CD4-positive, alpha-beta memory T cell (primary cell): ENCODE measurements around the gene CYB5D1. TPM values are rescaled to one million over a fixed set of nuclear protein-coding genes. Genes with fewer than 3 reads are reported as not detected.

Experiments used
- CTCF ChIA-PET: fragments of 350-600 bp; sonication (Branson Sonifier 250); formaldehyde crosslinking; loops from one replicate; lab custom pipeline; 2021; ENCODE audit warnings: inconsistent platforms; ENCODE audit not compliant: partially characterized antibody; lab: Charles Lee
- POLR2A ChIA-PET: fragments of 350-600 bp; sonication (Branson Sonifier 250); formaldehyde crosslinking; loops from one replicate; lab custom pipeline; 2021; ENCODE audit not compliant: partially characterized antibody; lab: Charles Lee
- DNase-seq, 5 donors: peaks; one replicate each; pipeline versions ENCODE4 v3.0.0 to v3.0.0-alpha.2; 2020 to 2022; ENCODE audit warnings: mixed read lengths in 1 of 5
- H3K27ac ChIP-seq: one replicate; pipeline ENCODE4 v1.7.0; 2013; ENCODE audit warnings: low read depth, low read length
- H3K27me3 ChIP-seq: 2 replicates; pipeline ENCODE4 v1.7.0; 2013; ENCODE audit warnings: mild to moderate bottlenecking, low read length, moderate library complexity; ENCODE audit not compliant: insufficient read depth
- H3K36me3 ChIP-seq: 2 replicates; pipeline ENCODE4 v1.7.0; 2013; ENCODE audit warnings: mild to moderate bottlenecking, low read length, moderate library complexity; ENCODE audit not compliant: insufficient read depth
- H3K4me1 ChIP-seq: 2 replicates; pipeline ENCODE4 v1.7.0; 2013; ENCODE audit warnings: mild to moderate bottlenecking, low read length, moderate library complexity; ENCODE audit not compliant: insufficient read depth
- H3K4me3 ChIP-seq, 2 donors: one replicate each; pipeline ENCODE4 v1.7.0; 2013; ENCODE audit warnings: low read length in 2 of 2, mild to moderate bottlenecking in 1 of 2
- H3K9me3 ChIP-seq, 2 donors: one replicate each; pipeline ENCODE4 v1.7.0; 2013; ENCODE audit warnings: low read length in 2 of 2, control low read depth in 1 of 2; ENCODE audit not compliant: control insufficient read depth in 1 of 2
- H3K27ac Mint-ChIP-seq, 7 donors: one replicate each; pipeline ENCODE4 v1.8.0; 2020 to 2021; ENCODE audit warnings: mixed read lengths in 7 of 7, mild to moderate bottlenecking in 6 of 7, inconsistent platforms in 3 of 7, moderate library complexity in 3 of 7
- H3K27me3 Mint-ChIP-seq, 2 donors: one replicate each; pipeline ENCODE4 v1.8.0; 2020 to 2021; ENCODE audit warnings: mixed read lengths in 2 of 2
- H3K36me3 Mint-ChIP-seq, 2 donors: one replicate each; pipeline ENCODE4 v1.8.0; 2020 to 2021; ENCODE audit warnings: mixed read lengths in 2 of 2, inconsistent platforms in 1 of 2, mild to moderate bottlenecking in 1 of 2
- H3K4me1 Mint-ChIP-seq, 4 donors: one replicate each; pipeline ENCODE4 v1.8.0; 2020 to 2021; ENCODE audit warnings: mixed read lengths in 4 of 4, mild to moderate bottlenecking in 1 of 4
- H3K4me3 Mint-ChIP-seq, 8 donors: one replicate each; pipeline ENCODE4 v1.8.0; 2020 to 2021; ENCODE audit warnings: mixed read lengths in 8 of 8, mild to moderate bottlenecking in 7 of 8, moderate library complexity in 6 of 8, inconsistent platforms in 3 of 8
- H3K9me3 Mint-ChIP-seq, 8 donors: one replicate each; pipeline ENCODE4 v1.8.0; 2020 to 2021; ENCODE audit warnings: mixed read lengths in 8 of 8, mild to moderate bottlenecking in 5 of 8, inconsistent platforms in 3 of 8, moderate library complexity in 1 of 8
- intact Hi-C: fragments of 100-400 bp; cut with micrococcal nuclease; formaldehyde crosslinking; loops from one replicate; pipeline ENCODE4 v1.15.1; 2023
- polyA plus RNA-seq, 2 donors: library from polyadenylated mRNA; unstranded; fragments of 300-500 nt; fragmentation: Illumina TruSeq; gene quantifications; one replicate each; pipeline ENCODE4 v1.2.3, GENCODE V29; 2021
- total RNA-seq, 2 experiments: library from RNA; stranded (reverse); gene quantifications; one replicate each; pipeline ENCODE4 v1.2.3, GENCODE V29; 2021

Gene CYB5D1
- total and polyA plus RNA-seq, 4 experiments from 2014 or later, result 5.1 to 11.4 (median 6.9) TPM

- DNase-seq, result no peak
- H3K27ac Mint-ChIP-seq, result peak overlapping the region in 3 of 7 donors; percentile 10 to 61 (median 32)
- H3K27me3 Mint-ChIP-seq, result no peaks in the 10 kb centered on the region
- H3K4me3 Mint-ChIP-seq, result no peak overlapping the region
- intact Hi-C loops, result no loop called here
- peaks cover 0 to 18% (median 12%) of the 10 kb centered on the region in 4 donors for H3K4me1 Mint-ChIP-seq
- peaks cover 13% of the 10 kb centered on the region for H3K4me1 ChIP-seq
- H3K36me3 Mint-ChIP-seq, result peaks cover 12 to 15% of the 10 kb centered on the region in 2 donors
- ChIA-PET POLR2A (interaction anchor here (1.5 kb wide), 1 partner anchor 11 kb away, joined by 3 read pairs; no protein-coding TSS in a partner anchor), CTCF (interaction anchor here (1.6 to 4.6 kb wide), 2 partner anchors 10 to 13 kb away, joined by 6 to 18 read pairs; no protein-coding TSS in a partner anchor)
- H3K27me3 ChIP-seq, result no peaks in the 10 kb centered on the region
- no peak overlapping the region for H3K4me3 ChIP-seq
- H3K9me3 ChIP-seq, result no peaks in the 10 kb centered on the region
- no peak overlapping the region for H3K27ac ChIP-seq
- no peaks in the 10 kb centered on the region for H3K9me3 Mint-ChIP-seq
- peaks cover 11% of the 10 kb centered on the region for H3K36me3 ChIP-seq
These were observed 18.1 kb downstream of the CYB5D1 start for GRCh38 chr17:7875804-7876370.

- Mint-ChIP-seq H3K36me3 (peaks cover 7 to 10% of the 10 kb centered on the region in 2 donors), H3K4me3 (no peak overlapping the region), H3K27me3 (no peaks in the 10 kb centered on the region), H3K4me1 (peaks cover 0 to 18% (median 11%) of the 10 kb centered on the region in 4 donors), H3K27ac (no peak overlapping the region), H3K9me3 (no peaks in the 10 kb centered on the region)
- Histone ChIP-seq H3K9me3 (no peaks in the 10 kb centered on the region), H3K4me3 (no peak overlapping the region), H3K36me3 (peaks cover 14% of the 10 kb centered on the region), H3K27ac (no peak overlapping the region), H3K4me1 (peaks cover 36% of the 10 kb centered on the region), H3K27me3 (no peaks in the 10 kb centered on the region)
- intact Hi-C loops, result no loop called here
- ChIA-PET POLR2A (no interaction called here), CTCF (interaction anchor here (1.2 kb wide), 2 partner anchors 10 to 20 kb away, joined by 3 read pairs; no protein-coding TSS in a partner anchor)
- no peak for DNase-seq
These were observed 20.4 kb downstream of the CYB5D1 start for GRCh38 chr17:7878234-7878633.

- intact Hi-C loops, result no loop called here
These were observed 22.5 kb downstream of the CYB5D1 start for GRCh38 chr17:7880076-7880868.

GRCh38 chr17:7881276-7882054, 23.7 kb downstream of the CYB5D1 start:
- no peak overlapping the region for H3K27ac ChIP-seq
- no peak overlapping the region for H3K4me3 ChIP-seq
- H3K27me3 ChIP-seq, result no peaks in the 10 kb centered on the region
- ChIA-PET CTCF (no interaction called here), POLR2A (no interaction called here)
- intact Hi-C loops, result no loop called here
- Mint-ChIP-seq H3K27ac (no peak overlapping the region), H3K9me3 (no peaks in the 10 kb centered on the region), H3K27me3 (no peaks in the 10 kb centered on the region), H3K4me1 (peaks cover 4 to 11% (median 7%) of the 10 kb centered on the region in 4 donors), H3K4me3 (no peak overlapping the region), H3K36me3 (peaks cover 0 to 8% of the 10 kb centered on the region in 2 donors)
- no peak for DNase-seq
- H3K9me3 ChIP-seq, result no peaks in the 10 kb centered on the region
- peaks cover 14% of the 10 kb centered on the region for H3K36me3 ChIP-seq
- H3K4me1 ChIP-seq, result peaks cover 47% of the 10 kb centered on the region

More at GRCh38 chr17:7880076-7880868, 22.5 kb downstream of the CYB5D1 start:
- no peaks in the 10 kb centered on the region for H3K27me3 ChIP-seq
- H3K9me3 ChIP-seq, result no peaks in the 10 kb centered on the region
- Mint-ChIP-seq H3K27me3 (no peaks in the 10 kb centered on the region), H3K9me3 (no peaks in the 10 kb centered on the region), H3K27ac (no peak overlapping the region), H3K4me1 (peaks cover 6 to 13% (median 8%) of the 10 kb centered on the region in 4 donors), H3K36me3 (peaks cover 0 to 4% of the 10 kb centered on the region in 2 donors), H3K4me3 (no peak overlapping the region)
- CTCF ChIA-PET, result no interaction called here
- H3K36me3 ChIP-seq, result peaks cover 14% of the 10 kb centered on the region
- DNase-seq, result no peak
- H3K4me3 ChIP-seq, result no peak overlapping the region
- peaks cover 46% of the 10 kb centered on the region for H3K4me1 ChIP-seq
- POLR2A ChIA-PET, result interaction anchor here (1.3 to 1.4 kb wide), 2 partner anchors 9 to 46 kb away, joined by 3 to 4 read pairs; partner anchors contain the start of gene KDM6B
- H3K27ac ChIP-seq, result no peak overlapping the region

GRCh38 chr17:7882068-7882467, 24.3 kb downstream of the CYB5D1 start:
- Histone ChIP-seq H3K9me3 (no peaks in the 10 kb centered on the region), H3K4me3 (no peak overlapping the region), H3K27me3 (no peaks in the 10 kb centered on the region), H3K27ac (no peak overlapping the region), H3K36me3 (peaks cover 14% of the 10 kb centered on the region), H3K4me1 (peaks cover 53% of the 10 kb centered on the region)
- Mint-ChIP-seq H3K36me3 (peaks cover 0 to 11% of the 10 kb centered on the region in 2 donors), H3K9me3 (no peaks in the 10 kb centered on the region), H3K27ac (no peak overlapping the region), H3K4me1 (peaks cover 4 to 12% (median 7%) of the 10 kb centered on the region in 4 donors), H3K4me3 (no peak overlapping the region), H3K27me3 (no peaks in the 10 kb centered on the region)
- no peak for DNase-seq
- intact Hi-C loops, result no loop called here
- POLR2A ChIA-PET, result interaction anchor here (2.2 kb wide), 1 partner anchor 13 kb away, joined by 6 read pairs; no protein-coding TSS in a partner anchor
- CTCF ChIA-PET, result interaction anchor here (2.6 kb wide), 1 partner anchor 20 kb away, joined by 13 read pairs; no protein-coding TSS in a partner anchor

GRCh38 chr17:7882629-7883028, 24.8 kb downstream of the CYB5D1 start:
- CTCF ChIA-PET, result interaction anchor here (1.1 to 2.6 kb wide), 5 partner anchors 12 to 107 kb away, joined by 3 to 13 read pairs (median 5); partner anchors contain the start of gene NAA38
- Mint-ChIP-seq H3K9me3 (no peaks in the 10 kb centered on the region), H3K4me3 (no peak overlapping the region), H3K36me3 (peaks cover 0 to 9% of the 10 kb centered on the region in 2 donors), H3K4me1 (peaks cover 4 to 12% (median 6%) of the 10 kb centered on the region in 4 donors), H3K27ac (no peak overlapping the region), H3K27me3 (no peaks in the 10 kb centered on the region)
- peak overlapping the region; percentile 23 for H3K27ac ChIP-seq
- no peaks in the 10 kb centered on the region for H3K9me3 ChIP-seq
- H3K4me1 ChIP-seq, result peaks cover 54% of the 10 kb centered on the region
- intact Hi-C loops, result no loop called here
- no peak overlapping the region for H3K4me3 ChIP-seq
- DNase-seq, result no peak
- peaks cover 14% of the 10 kb centered on the region for H3K36me3 ChIP-seq
- H3K27me3 ChIP-seq, result no peaks in the 10 kb centered on the region
- POLR2A ChIA-PET, result interaction anchor here (0.9 to 2.2 kb wide), 4 partner anchors 10 to 49 kb away, joined by 3 to 10 read pairs (median 4); partner anchors contain the start of genes CNTROB and TRAPPC1
